SU-DHL-6 (cell line): Measurements from ENCODE around the gene ABCD1.

Source experiments
- H2AFZ ChIP-seq: fragments of 200-600 bp; sonication (generic); 2 replicates; pipeline ENCODE4 v1.6.1; 2014; ENCODE audit warnings: low read depth, mild to moderate bottlenecking, moderate library complexity, mixed read lengths, antibody characterized with exemption, low read length; ENCODE audit not compliant: severe bottlenecking
- H3F3A ChIP-seq: fragments of 200-600 bp; shearing (Covaris generic); 2 replicates; pipeline ENCODE4 v1.6.0; 2016; ENCODE audit warnings: antibody characterized with exemption, mild to moderate bottlenecking; ENCODE audit not compliant: insufficient read depth
- H3K27ac ChIP-seq: fragments of 200-600 bp; sonication (generic); 2 replicates; pipeline ENCODE4 v1.5.1; 2016; ENCODE audit warnings: low read depth, mild to moderate bottlenecking, low read length, moderate library complexity, mixed read lengths
- H3K27me3 ChIP-seq: fragments of 200-600 bp; sonication (generic), shearing (Covaris generic); 2 replicates; pipeline ENCODE4 v1.6.0; 2014; ENCODE audit warnings: mild to moderate bottlenecking, low read length
- H3K36me3 ChIP-seq: fragments of 200-600 bp; sonication (generic); 2 replicates; pipeline ENCODE4 v1.6.1; 2014; ENCODE audit warnings: mild to moderate bottlenecking, low read length, mixed read lengths
- H3K4me2 ChIP-seq: fragments of 300-600, 200-600 bp; shearing (Covaris generic), sonication (generic); 2 replicates; pipeline ENCODE4 v1.6.0; 2014; ENCODE audit warnings: low read length, low read depth, mild to moderate bottlenecking; ENCODE audit not compliant: poor library complexity, severe bottlenecking
- H3K4me3 ChIP-seq: fragments of 200-600 bp; sonication (generic); 2 replicates; pipeline ENCODE4 v1.5.1; 2014; ENCODE audit warnings: antibody characterized with exemption, low read length, mild to moderate bottlenecking, mixed read lengths; ENCODE audit not compliant: insufficient read depth, poor library complexity, severe bottlenecking
- H3K79me2 ChIP-seq: fragments of 200-600 bp; sonication (generic); 2 replicates; pipeline ENCODE4 v1.6.1; 2014; ENCODE audit warnings: mild to moderate bottlenecking, low read length, moderate library complexity; ENCODE audit not compliant: insufficient read depth
- H3K9ac ChIP-seq: fragments of 200-600 bp; sonication (generic); 2 replicates; pipeline ENCODE4 v1.7.0; 2014; ENCODE audit warnings: mild to moderate bottlenecking, low read length
- H3K9me2 ChIP-seq: fragments of 200-600 bp; sonication (generic); replicated peaks from 2 replicates; pipeline ENCODE4 v1.6.1; 2014; ENCODE audit warnings: low read length; ENCODE audit not compliant: insufficient read depth
- H3K9me3 ChIP-seq: fragments of 200-600 bp; sonication (generic); 2 replicates; pipeline ENCODE4 v1.6.1; 2014; ENCODE audit warnings: low read length, mixed read lengths; ENCODE audit not compliant: insufficient read depth
- H4K20me1 ChIP-seq: fragments of 200-600 bp; sonication (generic); 2 replicates; pipeline ENCODE4 v1.6.1; 2014; ENCODE audit warnings: low read depth, mild to moderate bottlenecking, antibody characterized with exemption, low read length, moderate library complexity, mixed read lengths
- EZH2phosphoT487 ChIP-seq: fragments of 200-600 bp; sonication (generic), shearing (Covaris generic); conservative IDR thresholded peaks from 2 replicates; pipeline ENCODE4 v1.6.1; 2018; ENCODE audit warnings: mild to moderate bottlenecking, antibody characterized with exemption, low read length, moderate library complexity, mixed read lengths
- TF ChIP-seq, protein P1 (sequence below): fragments of 200-600 bp; sonication (generic); IDR thresholded peaks from one replicate; pipeline ENCODE4 v1.5.1; 2017; ENCODE audit warnings: antibody characterized with exemption, mild to moderate bottlenecking, low read length, moderate library complexity; ENCODE audit not compliant: insufficient read depth, poor library complexity, severe bottlenecking

The ABCD1 gene

DNA sequence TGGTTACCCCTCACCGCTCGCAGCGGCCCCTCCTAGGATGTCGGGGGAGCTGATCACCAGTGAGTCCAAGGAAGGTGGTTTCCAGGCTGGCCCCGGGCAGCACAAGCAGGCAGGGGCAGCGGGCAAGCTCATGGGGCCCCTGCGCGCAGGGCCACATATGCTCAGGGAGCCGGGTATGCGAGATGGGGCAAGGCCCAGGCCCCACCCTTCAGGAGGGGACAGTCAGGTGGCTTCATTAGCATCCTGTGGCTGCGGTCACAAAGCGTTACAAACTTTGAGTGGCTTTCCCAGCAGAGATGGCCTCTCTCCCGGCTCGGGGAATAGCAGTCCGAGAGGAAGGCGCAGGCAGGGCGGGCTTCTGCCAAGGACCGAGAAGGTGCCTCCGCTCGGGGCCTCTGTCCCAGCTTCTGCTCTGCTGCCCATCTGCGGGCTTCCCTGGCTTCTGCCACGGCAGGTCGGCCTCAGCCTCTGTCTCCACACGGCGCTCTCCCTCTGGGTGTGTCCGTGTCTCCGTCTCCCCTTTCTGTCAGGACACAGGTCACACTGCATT, 13.5 kb downstream of the ABCD1 start:
- TF ChIP-seq, protein P1, sequence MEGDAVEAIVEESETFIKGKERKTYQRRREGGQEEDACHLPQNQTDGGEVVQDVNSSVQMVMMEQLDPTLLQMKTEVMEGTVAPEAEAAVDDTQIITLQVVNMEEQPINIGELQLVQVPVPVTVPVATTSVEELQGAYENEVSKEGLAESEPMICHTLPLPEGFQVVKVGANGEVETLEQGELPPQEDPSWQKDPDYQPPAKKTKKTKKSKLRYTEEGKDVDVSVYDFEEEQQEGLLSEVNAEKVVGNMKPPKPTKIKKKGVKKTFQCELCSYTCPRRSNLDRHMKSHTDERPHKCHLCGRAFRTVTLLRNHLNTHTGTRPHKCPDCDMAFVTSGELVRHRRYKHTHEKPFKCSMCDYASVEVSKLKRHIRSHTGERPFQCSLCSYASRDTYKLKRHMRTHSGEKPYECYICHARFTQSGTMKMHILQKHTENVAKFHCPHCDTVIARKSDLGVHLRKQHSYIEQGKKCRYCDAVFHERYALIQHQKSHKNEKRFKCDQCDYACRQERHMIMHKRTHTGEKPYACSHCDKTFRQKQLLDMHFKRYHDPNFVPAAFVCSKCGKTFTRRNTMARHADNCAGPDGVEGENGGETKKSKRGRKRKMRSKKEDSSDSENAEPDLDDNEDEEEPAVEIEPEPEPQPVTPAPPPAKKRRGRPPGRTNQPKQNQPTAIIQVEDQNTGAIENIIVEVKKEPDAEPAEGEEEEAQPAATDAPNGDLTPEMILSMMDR = no peak
- TF ChIP-seq EZH2phosphoT487 = no peak
- no peaks in the 10 kb centered on the region for H4K20me1 ChIP-seq
- no peaks in the 10 kb centered on the region for H3K27me3 ChIP-seq
- no peak overlapping the region for H2AFZ ChIP-seq
- H3K9me3 ChIP-seq = no peaks in the 10 kb centered on the region
- no peak overlapping the region for H3K4me2 ChIP-seq
- no peak overlapping the region for H3K4me3 ChIP-seq
- no peaks in the 10 kb centered on the region for H3K9me2 ChIP-seq
- H3F3A ChIP-seq = no peaks in the 10 kb centered on the region
- no peak overlapping the region for H3K27ac ChIP-seq
- H3K36me3 ChIP-seq = no peaks in the 10 kb centered on the region
- no peaks in the 10 kb centered on the region for H3K79me2 ChIP-seq
- no peak overlapping the region for H3K9ac ChIP-seq

DNA sequence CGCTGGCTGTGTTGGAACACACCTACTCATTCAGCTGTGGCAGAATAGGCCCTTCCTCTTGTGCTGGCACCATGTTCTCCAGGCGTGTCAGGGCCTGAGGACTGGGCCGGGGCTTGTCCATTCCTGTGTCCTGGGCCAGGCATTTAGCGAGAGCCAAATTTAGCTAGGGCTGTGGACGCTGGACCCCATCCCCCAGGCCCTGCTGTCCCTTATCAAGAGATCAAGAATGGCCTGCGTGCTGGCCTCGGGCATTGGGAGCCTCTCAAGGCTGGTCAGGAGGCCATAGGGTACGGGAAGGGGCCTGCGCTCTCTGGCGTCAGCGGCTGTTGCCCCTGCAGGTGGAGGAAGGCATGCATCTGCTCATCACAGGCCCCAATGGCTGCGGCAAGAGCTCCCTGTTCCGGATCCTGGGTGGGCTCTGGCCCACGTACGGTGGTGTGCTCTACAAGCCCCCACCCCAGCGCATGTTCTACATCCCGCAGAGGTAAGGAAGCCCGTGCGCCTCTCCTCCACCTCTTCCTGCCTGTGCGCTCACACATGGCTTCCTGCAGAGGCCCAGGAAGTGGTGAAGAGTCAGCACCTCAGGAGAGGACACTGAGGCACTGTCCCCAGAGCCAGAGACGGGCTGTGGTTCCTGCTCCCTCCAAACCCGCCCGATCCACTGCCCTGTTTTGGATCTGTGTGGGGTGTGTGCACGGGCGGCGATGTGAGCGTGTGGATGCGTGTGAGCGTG, 15.3 kb downstream of the ABCD1 start:
- Histone ChIP-seq H3F3A (no peaks in the 10 kb centered on the region), H2AFZ (no peak overlapping the region), H3K9me2 (no peaks in the 10 kb centered on the region), H3K27me3 (no peaks in the 10 kb centered on the region), H4K20me1 (no peaks in the 10 kb centered on the region), H3K9ac (no peak overlapping the region), H3K4me2 (no peak overlapping the region), H3K9me3 (no peaks in the 10 kb centered on the region), H3K4me3 (no peak overlapping the region), H3K79me2 (no peaks in the 10 kb centered on the region), H3K36me3 (no peaks in the 10 kb centered on the region), H3K27ac (no peak overlapping the region)
- no peak for TF ChIP-seq EZH2phosphoT487
- TF ChIP-seq, protein P1 = no peak

DNA sequence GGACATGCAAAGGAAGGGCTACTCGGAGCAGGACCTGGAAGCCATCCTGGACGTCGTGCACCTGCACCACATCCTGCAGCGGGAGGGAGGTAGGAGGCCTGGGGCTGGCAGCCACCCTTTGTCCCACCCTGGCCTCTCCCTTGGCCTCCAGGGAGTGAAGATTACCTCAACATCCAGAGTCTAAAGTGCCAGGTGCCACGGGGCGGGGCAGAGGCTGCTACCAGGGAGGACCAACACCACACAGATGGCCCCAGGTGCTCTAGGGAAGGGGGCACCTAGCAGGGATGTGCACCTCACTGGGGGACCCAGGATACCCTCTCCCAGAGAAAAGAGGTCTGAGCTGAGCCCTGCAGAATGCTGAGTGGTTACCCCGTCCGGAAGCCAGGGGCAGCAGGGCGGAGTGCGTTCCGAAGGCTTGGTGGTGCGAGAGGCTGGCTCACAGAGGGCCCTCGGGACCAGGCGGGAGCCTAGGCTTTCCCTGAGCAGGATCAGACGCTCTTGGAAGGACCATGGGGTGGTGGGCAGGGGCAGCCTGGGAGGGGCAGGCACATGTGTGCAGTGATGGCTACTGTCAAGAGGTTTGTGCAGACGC, 16.1 kb downstream of the ABCD1 start:
- no peaks in the 10 kb centered on the region for H4K20me1 ChIP-seq

More for the DNA sequence above, 16.1 kb downstream of the ABCD1 start:
- Histone ChIP-seq H2AFZ (no peak overlapping the region), H3K9ac (no peak overlapping the region), H3K4me2 (no peak overlapping the region), H3K36me3 (no peaks in the 10 kb centered on the region), H3F3A (no peaks in the 10 kb centered on the region), H3K9me3 (no peaks in the 10 kb centered on the region), H3K27me3 (no peaks in the 10 kb centered on the region), H3K79me2 (no peaks in the 10 kb centered on the region), H3K9me2 (no peaks in the 10 kb centered on the region), H3K4me3 (no peak overlapping the region), H3K27ac (no peak overlapping the region)
- TF ChIP-seq, protein P1 = no peak
- no peak for TF ChIP-seq EZH2phosphoT487
